ENCODE results near the gene PRPF40B.

DNA sequence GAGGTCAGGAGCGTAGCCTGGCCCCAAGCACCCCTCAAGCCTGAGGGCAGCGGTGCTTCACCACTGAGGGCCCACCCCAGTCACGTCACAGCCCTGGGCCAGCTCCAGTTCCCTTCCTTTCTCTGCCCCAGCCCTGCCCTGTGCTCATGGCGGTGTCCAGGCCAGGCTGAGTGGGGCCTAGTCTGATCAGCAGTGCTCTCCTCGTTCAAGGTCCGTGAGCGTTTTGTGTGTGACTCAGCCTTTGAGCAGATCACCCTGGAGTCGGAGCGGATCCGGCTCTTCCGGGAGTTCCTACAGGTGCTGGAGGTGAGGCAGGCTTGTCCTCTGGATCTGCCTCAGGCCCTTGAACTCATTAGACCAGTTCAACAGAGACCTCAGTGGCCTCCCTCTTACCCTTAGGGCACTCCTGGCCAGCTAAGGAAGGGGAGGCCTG, 19.0 kb downstream of the PRPF40B start:
- TF ChIP-seq, protein P1, sequence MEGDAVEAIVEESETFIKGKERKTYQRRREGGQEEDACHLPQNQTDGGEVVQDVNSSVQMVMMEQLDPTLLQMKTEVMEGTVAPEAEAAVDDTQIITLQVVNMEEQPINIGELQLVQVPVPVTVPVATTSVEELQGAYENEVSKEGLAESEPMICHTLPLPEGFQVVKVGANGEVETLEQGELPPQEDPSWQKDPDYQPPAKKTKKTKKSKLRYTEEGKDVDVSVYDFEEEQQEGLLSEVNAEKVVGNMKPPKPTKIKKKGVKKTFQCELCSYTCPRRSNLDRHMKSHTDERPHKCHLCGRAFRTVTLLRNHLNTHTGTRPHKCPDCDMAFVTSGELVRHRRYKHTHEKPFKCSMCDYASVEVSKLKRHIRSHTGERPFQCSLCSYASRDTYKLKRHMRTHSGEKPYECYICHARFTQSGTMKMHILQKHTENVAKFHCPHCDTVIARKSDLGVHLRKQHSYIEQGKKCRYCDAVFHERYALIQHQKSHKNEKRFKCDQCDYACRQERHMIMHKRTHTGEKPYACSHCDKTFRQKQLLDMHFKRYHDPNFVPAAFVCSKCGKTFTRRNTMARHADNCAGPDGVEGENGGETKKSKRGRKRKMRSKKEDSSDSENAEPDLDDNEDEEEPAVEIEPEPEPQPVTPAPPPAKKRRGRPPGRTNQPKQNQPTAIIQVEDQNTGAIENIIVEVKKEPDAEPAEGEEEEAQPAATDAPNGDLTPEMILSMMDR (IDR thresholded peaks at IDR 0.05), result no peak
- TF ChIP-seq POLR2A (IDR thresholded peaks at IDR 0.05), result no peak

All from lower leg skin (tissue), 3 donors.